ENCODE data around the gene RSBN1. TPM values are rescaled to one million over a fixed set of nuclear protein-coding genes. Genes with fewer than 3 reads are reported as not detected.
A peak's percentile ranks its signal among the peaks of the same experiment; 100 is the strongest.

The RSBN1 gene
- total RNA-seq, 1 donor from 2014 or later = 40.1 TPM

DNA sequence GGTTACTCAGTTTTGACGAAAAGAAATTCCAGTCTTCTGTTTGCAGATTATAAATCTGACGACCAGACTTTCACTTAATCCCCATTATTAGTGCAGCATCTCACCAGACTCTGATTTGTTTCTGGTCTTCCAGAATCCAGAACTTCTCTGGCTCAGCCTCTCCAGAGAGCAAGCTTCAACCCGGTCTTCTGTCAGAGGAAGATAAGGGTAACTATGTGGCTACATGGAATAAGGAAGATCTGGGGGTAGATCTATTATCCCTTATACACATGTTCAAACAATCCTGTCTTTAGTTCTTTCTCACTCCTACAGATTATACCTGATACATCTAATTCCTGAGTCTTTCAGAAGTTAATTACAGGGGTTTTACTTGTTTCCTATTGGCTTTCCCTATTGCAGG, 62.9 kb downstream of the RSBN1 start:
- H3K79me2 ChIP-seq (ENCODE audit: low read depth) = peaks cover 49% of the 10 kb centered on the region
- H3K4me2 ChIP-seq = no peak overlapping the region
- H2AFZ ChIP-seq (replicated peaks) = no peak overlapping the region
- DNase-seq (ENCODE audit: low spot score) = no peak
- Mint-ChIP-seq H3K27me3 (ENCODE audit: insufficient read depth, low read depth) (no peaks in the 10 kb centered on the region), H3K36me3 (peaks cover 59% of the 10 kb centered on the region), H3K4me3 (no peak overlapping the region), H3K9me3 (peaks cover 4% of the 10 kb centered on the region), H3K27ac (no peak overlapping the region), H3K4me1 (no peaks in the 10 kb centered on the region)
- peaks cover 5% of the 10 kb centered on the region for H3F3A ChIP-seq (ENCODE audit: low read depth)
- H3K4me3 ChIP-seq = no peak overlapping the region
- H3K27ac ChIP-seq = no peak overlapping the region
- peaks cover 24% of the 10 kb centered on the region for H3K36me3 ChIP-seq
- peaks cover 5% of the 10 kb centered on the region for H4K20me1 ChIP-seq (ENCODE audit: low read depth)
- no peaks in the 10 kb centered on the region for H3K4me1 ChIP-seq
- no peaks in the 10 kb centered on the region for H3K9me3 ChIP-seq (ENCODE audit: low read depth)
- H3K9ac ChIP-seq = no peak overlapping the region
- no peaks in the 10 kb centered on the region for H3K27me3 ChIP-seq
- TF ChIP-seq EZH2phosphoT487 (IDR thresholded peaks at IDR 0.05) (no peak), EZH2 (IDR thresholded peaks at IDR 0.05) (no peak)
- TF ChIP-seq, protein P1, sequence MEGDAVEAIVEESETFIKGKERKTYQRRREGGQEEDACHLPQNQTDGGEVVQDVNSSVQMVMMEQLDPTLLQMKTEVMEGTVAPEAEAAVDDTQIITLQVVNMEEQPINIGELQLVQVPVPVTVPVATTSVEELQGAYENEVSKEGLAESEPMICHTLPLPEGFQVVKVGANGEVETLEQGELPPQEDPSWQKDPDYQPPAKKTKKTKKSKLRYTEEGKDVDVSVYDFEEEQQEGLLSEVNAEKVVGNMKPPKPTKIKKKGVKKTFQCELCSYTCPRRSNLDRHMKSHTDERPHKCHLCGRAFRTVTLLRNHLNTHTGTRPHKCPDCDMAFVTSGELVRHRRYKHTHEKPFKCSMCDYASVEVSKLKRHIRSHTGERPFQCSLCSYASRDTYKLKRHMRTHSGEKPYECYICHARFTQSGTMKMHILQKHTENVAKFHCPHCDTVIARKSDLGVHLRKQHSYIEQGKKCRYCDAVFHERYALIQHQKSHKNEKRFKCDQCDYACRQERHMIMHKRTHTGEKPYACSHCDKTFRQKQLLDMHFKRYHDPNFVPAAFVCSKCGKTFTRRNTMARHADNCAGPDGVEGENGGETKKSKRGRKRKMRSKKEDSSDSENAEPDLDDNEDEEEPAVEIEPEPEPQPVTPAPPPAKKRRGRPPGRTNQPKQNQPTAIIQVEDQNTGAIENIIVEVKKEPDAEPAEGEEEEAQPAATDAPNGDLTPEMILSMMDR (IDR thresholded peaks at IDR 0.05) = no peak

GRCh38 chr1:113747376-113747775, 64.9 kb downstream of the RSBN1 start:
- H3F3A ChIP-seq (ENCODE audit: low read depth) = peaks cover 5% of the 10 kb centered on the region
- no peak overlapping the region for H3K4me3 ChIP-seq
- no peaks in the 10 kb centered on the region for H3K9me3 ChIP-seq (ENCODE audit: low read depth)
- H3K27ac Mint-ChIP-seq = no peak overlapping the region
- no peak overlapping the region for H3K27ac ChIP-seq
- no peaks in the 10 kb centered on the region for H3K27me3 ChIP-seq
- no peaks in the 10 kb centered on the region for H3K4me1 ChIP-seq
- peaks cover 44% of the 10 kb centered on the region for H3K79me2 ChIP-seq (ENCODE audit: low read depth)
- H3K4me3 Mint-ChIP-seq = no peak overlapping the region
- no peak overlapping the region for H3K4me2 ChIP-seq
- no peak overlapping the region for H2AFZ ChIP-seq (replicated peaks)
- H3K9me3 Mint-ChIP-seq = peaks cover 4% of the 10 kb centered on the region
- H3K36me3 ChIP-seq = peaks cover 19% of the 10 kb centered on the region
- H3K36me3 Mint-ChIP-seq = peaks cover 46% of the 10 kb centered on the region
- TF ChIP-seq, protein P1 (IDR thresholded peaks at IDR 0.05) = no peak
- TF ChIP-seq EZH2 (IDR thresholded peaks at IDR 0.05) (no peak), EZH2phosphoT487 (IDR thresholded peaks at IDR 0.05) (no peak)
- H3K9ac ChIP-seq = no peak overlapping the region
- no peaks in the 10 kb centered on the region for H4K20me1 ChIP-seq (ENCODE audit: low read depth)
- no peak for DNase-seq (ENCODE audit: low spot score)
- no peaks in the 10 kb centered on the region for H3K4me1 Mint-ChIP-seq
- no peaks in the 10 kb centered on the region for H3K27me3 Mint-ChIP-seq (ENCODE audit: insufficient read depth, low read depth)

GRCh38 chr1:113745425-113745824, 66.9 kb downstream of the RSBN1 start:
- Mint-ChIP-seq H3K4me3 (no peak overlapping the region), H3K27ac (no peak overlapping the region), H3K4me1 (no peaks in the 10 kb centered on the region), H3K27me3 (ENCODE audit: insufficient read depth, low read depth) (no peaks in the 10 kb centered on the region), H3K9me3 (peaks cover 4% of the 10 kb centered on the region), H3K36me3 (peaks cover 46% of the 10 kb centered on the region)
- TF ChIP-seq, protein P1 (IDR thresholded peaks at IDR 0.05) = no peak
- no peak for TF ChIP-seq EZH2phosphoT487 (IDR thresholded peaks at IDR 0.05)
- TF ChIP-seq EZH2 (IDR thresholded peaks at IDR 0.05) = no peak
- H3K36me3 ChIP-seq = peaks cover 11% of the 10 kb centered on the region
- H3K27me3 ChIP-seq = no peaks in the 10 kb centered on the region
- H3K4me3 ChIP-seq = no peak overlapping the region
- no peaks in the 10 kb centered on the region for H4K20me1 ChIP-seq (ENCODE audit: low read depth)
- H3K27ac ChIP-seq = peak overlapping the region; percentile 20
- H2AFZ ChIP-seq (replicated peaks) = no peak overlapping the region
- no peak for DNase-seq (ENCODE audit: low spot score)
- H3K4me2 ChIP-seq = no peak overlapping the region
- H3F3A ChIP-seq (ENCODE audit: low read depth) = peaks cover 5% of the 10 kb centered on the region
- H3K9ac ChIP-seq = no peak overlapping the region
- H3K4me1 ChIP-seq = no peaks in the 10 kb centered on the region
- H3K9me3 ChIP-seq (ENCODE audit: low read depth) = no peaks in the 10 kb centered on the region
- peaks cover 37% of the 10 kb centered on the region for H3K79me2 ChIP-seq (ENCODE audit: low read depth)

Measured in neural progenitor cell (in vitro differentiated cells).